Liver (tissue), 3 donors: ENCODE results near the gene DMD.

Experiments used
- NR2F2 ChIP-seq: IDR thresholded peaks from 2 replicates; pipeline ENCODE4 v1.6.1; 2016; ENCODE audit warnings: antibody characterized with exemption
- YY1 ChIP-seq: IDR thresholded peaks from 2 replicates; pipeline ENCODE4 v1.6.1; 2016; ENCODE audit warnings: antibody characterized with exemption, mild to moderate bottlenecking
- TF ChIP-seq, protein P1 (sequence below): fragments of 150-350 bp; IDR thresholded peaks from 2 replicates; pipeline ENCODE4 v1.5.1; 2017; ENCODE audit warnings: improper control_type of control experiment, low read depth, low read length; ENCODE audit not compliant: missing input control
- donor health status: healthy.
- donor health status: healthy.

DNA sequence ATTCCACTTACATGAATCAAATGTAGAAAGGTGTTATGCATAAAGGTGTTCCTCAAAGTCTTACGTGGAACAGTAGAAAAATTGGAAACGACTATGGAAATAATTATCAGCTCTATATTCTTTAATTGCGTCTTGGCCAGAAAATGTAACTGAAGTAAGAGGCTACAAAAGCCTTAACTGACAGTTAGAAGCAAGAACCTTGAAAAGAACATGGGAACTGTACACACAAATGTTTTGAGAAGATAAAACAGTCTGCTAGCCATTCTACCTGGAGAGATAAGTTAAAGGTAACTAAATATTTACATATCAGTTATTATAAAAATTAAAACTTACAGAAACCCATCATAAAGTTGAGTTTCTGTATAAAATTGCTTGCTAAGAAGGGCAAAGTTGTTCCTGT lies 1967.5 kb downstream of the DMD start:
- TF ChIP-seq NR2F2 (no peak), YY1 (no peak)
- TF ChIP-seq, protein P1, sequence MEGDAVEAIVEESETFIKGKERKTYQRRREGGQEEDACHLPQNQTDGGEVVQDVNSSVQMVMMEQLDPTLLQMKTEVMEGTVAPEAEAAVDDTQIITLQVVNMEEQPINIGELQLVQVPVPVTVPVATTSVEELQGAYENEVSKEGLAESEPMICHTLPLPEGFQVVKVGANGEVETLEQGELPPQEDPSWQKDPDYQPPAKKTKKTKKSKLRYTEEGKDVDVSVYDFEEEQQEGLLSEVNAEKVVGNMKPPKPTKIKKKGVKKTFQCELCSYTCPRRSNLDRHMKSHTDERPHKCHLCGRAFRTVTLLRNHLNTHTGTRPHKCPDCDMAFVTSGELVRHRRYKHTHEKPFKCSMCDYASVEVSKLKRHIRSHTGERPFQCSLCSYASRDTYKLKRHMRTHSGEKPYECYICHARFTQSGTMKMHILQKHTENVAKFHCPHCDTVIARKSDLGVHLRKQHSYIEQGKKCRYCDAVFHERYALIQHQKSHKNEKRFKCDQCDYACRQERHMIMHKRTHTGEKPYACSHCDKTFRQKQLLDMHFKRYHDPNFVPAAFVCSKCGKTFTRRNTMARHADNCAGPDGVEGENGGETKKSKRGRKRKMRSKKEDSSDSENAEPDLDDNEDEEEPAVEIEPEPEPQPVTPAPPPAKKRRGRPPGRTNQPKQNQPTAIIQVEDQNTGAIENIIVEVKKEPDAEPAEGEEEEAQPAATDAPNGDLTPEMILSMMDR: no peak
